ENCODE data around the gene KLRC4. TPM values are rescaled to one million over a fixed set of nuclear protein-coding genes. Genes with fewer than 3 reads are reported as not detected.
"Not testable (repeated sequence)": the region's sequence is repeated elsewhere in the genome, so short reads cannot be mapped to it uniquely, and the experiment has no call there.

Gene KLRC4
- total RNA-seq, 4 donors from 2014 or later, result not detected

GRCh38 chr12:10453156-10453555 lies 43.6 kb upstream of the KLRC4 start, which contains the start of gene KLRC1:
Gene KLRC1, minus strand, starts transcription at chr12:10453377. Its CDS starts 2,221 bp downstream, at chr12:10451156.
- in situ Hi-C loops (cut with MboI; ENCODE audit: low sequenced_read_pairs in 4 of 4), result no loop called here

GRCh38 chr12:10448236-10448635 lies 38.7 kb upstream of the KLRC4 start:
- Histone ChIP-seq H3K36me3 (no peaks in the 10 kb centered on the region), H3K27ac (no peak overlapping the region), H3K4me3 (no peak overlapping the region), H3K4me1 (no peaks in the 10 kb centered on the region), H3K9me3 (no peaks in the 10 kb centered on the region), H3K27me3 (no peaks in the 10 kb centered on the region)
- no peak for ATAC-seq
- no peak for DNase-seq
- in situ Hi-C loops (cut with MboI; ENCODE audit: low sequenced_read_pairs in 4 of 4), result no loop called here
- TF ChIP-seq CTCF (IDR thresholded peaks at IDR 0.05 in 4 of 5, conservative IDR thresholded peaks at IDR 0.05 in 1 of 5) (no peak), POLR2A (IDR thresholded peaks at IDR 0.05) (no peak)
- intact Hi-C loops (cut with DNase I; ENCODE audit: low total_unique reads), result no loop called here

More at GRCh38 chr12:10453156-10453555, 43.6 kb upstream of the KLRC4 start, which contains the start of gene KLRC1:
- H3K36me3 ChIP-seq, result no peaks in the 10 kb centered on the region
- H3K9me3 ChIP-seq, result peaks cover 0 to 3% (median 0%) of the 10 kb centered on the region in 3 donors
- no peak within 1 kb of the TSS for H3K4me3 ChIP-seq
- intact Hi-C loops (cut with DNase I; ENCODE audit: low total_unique reads), result no loop called here
- DNase-seq (no peak), ATAC-seq (no peak)
- H3K27me3 ChIP-seq, result no peaks in the 10 kb centered on the region
- H3K27ac ChIP-seq, result no peak within 1 kb of the TSS
- TF ChIP-seq CTCF (IDR thresholded peaks at IDR 0.05 in 4 of 5, conservative IDR thresholded peaks at IDR 0.05 in 1 of 5), result no peak
- no peak for TF ChIP-seq POLR2A (IDR thresholded peaks at IDR 0.05)
- H3K4me1 ChIP-seq, result no peaks in the 10 kb centered on the region

GRCh38 chr12:10446052-10446451 lies 36.5 kb upstream of the KLRC4 start:
- H3K27ac ChIP-seq; H3K9me3 ChIP-seq; ATAC-seq; H3K4me3 ChIP-seq; H3K27me3 ChIP-seq; DNase-seq; H3K4me1 ChIP-seq; intact Hi-C loops (cut with DNase I; ENCODE audit: low total_unique reads); H3K36me3 ChIP-seq; in situ Hi-C loops (cut with MboI; ENCODE audit: low sequenced_read_pairs in 4 of 4): not testable (repeated sequence)

GRCh38 chr12:10441144-10441543 lies 31.6 kb upstream of the KLRC4 start:
- intact Hi-C loops (cut with DNase I; ENCODE audit: low total_unique reads); ATAC-seq: not testable (repeated sequence)

GRCh38 chr12:10439608-10440274 lies 30.2 kb upstream of the KLRC4 start:
- H3K9me3 ChIP-seq; in situ Hi-C loops (cut with MboI; ENCODE audit: low sequenced_read_pairs in 4 of 4); H3K27me3 ChIP-seq; H3K36me3 ChIP-seq; H3K4me3 ChIP-seq; DNase-seq; intact Hi-C loops (cut with DNase I; ENCODE audit: low total_unique reads); H3K4me1 ChIP-seq; H3K27ac ChIP-seq; ATAC-seq: not testable (repeated sequence)

More at GRCh38 chr12:10441144-10441543, 31.6 kb upstream of the KLRC4 start:
- H3K36me3 ChIP-seq; H3K4me3 ChIP-seq; H3K27ac ChIP-seq; H3K9me3 ChIP-seq; H3K4me1 ChIP-seq; DNase-seq; H3K27me3 ChIP-seq; in situ Hi-C loops (cut with MboI; ENCODE audit: low sequenced_read_pairs in 4 of 4): not testable (repeated sequence)

- H3K9me3 ChIP-seq; H3K27me3 ChIP-seq; H3K36me3 ChIP-seq; ATAC-seq; in situ Hi-C loops (cut with MboI; ENCODE audit: low sequenced_read_pairs in 4 of 4); H3K27ac ChIP-seq; H3K4me3 ChIP-seq; DNase-seq; intact Hi-C loops (cut with DNase I; ENCODE audit: low total_unique reads); H3K4me1 ChIP-seq: not testable (repeated sequence)
Observed at GRCh38 chr12:10437601-10438000, 28.0 kb upstream of the KLRC4 start.

- H3K36me3 ChIP-seq; H3K4me3 ChIP-seq; ATAC-seq; H3K4me1 ChIP-seq; H3K9me3 ChIP-seq; intact Hi-C loops (cut with DNase I; ENCODE audit: low total_unique reads); DNase-seq; in situ Hi-C loops (cut with MboI; ENCODE audit: low sequenced_read_pairs in 4 of 4); H3K27me3 ChIP-seq; H3K27ac ChIP-seq: not testable (repeated sequence)
Observed at GRCh38 chr12:10435816-10436215, 26.3 kb upstream of the KLRC4 start, which contains the start of gene KLRC2. Gene KLRC2, minus strand, starts transcription at chr12:10436010. Its CDS starts 24 bp downstream, at chr12:10435986.

GRCh38 chr12:10430623-10431022 lies 21.1 kb upstream of the KLRC4 start:
- intact Hi-C loops (cut with DNase I; ENCODE audit: low total_unique reads); H3K36me3 ChIP-seq; ATAC-seq: not testable (repeated sequence)

GRCh38 chr12:10425938-10426337 lies 16.4 kb upstream of the KLRC4 start:
- H3K4me1 ChIP-seq; H3K27me3 ChIP-seq; intact Hi-C loops (cut with DNase I; ENCODE audit: low total_unique reads); H3K9me3 ChIP-seq; H3K27ac ChIP-seq; in situ Hi-C loops (cut with MboI; ENCODE audit: low sequenced_read_pairs in 4 of 4); H3K36me3 ChIP-seq; H3K4me3 ChIP-seq; ATAC-seq; DNase-seq: not testable (repeated sequence)

More at GRCh38 chr12:10430623-10431022, 21.1 kb upstream of the KLRC4 start:
- in situ Hi-C loops (cut with MboI; ENCODE audit: low sequenced_read_pairs in 4 of 4); H3K27ac ChIP-seq; DNase-seq; H3K27me3 ChIP-seq; H3K4me1 ChIP-seq; H3K9me3 ChIP-seq; H3K4me3 ChIP-seq: not testable (repeated sequence)

GRCh38 chr12:10424260-10424899 lies 14.8 kb upstream of the KLRC4 start:
- in situ Hi-C loops (cut with MboI; ENCODE audit: low sequenced_read_pairs in 4 of 4); H3K4me3 ChIP-seq; H3K36me3 ChIP-seq; DNase-seq; ATAC-seq; intact Hi-C loops (cut with DNase I; ENCODE audit: low total_unique reads); H3K27me3 ChIP-seq; H3K4me1 ChIP-seq; H3K9me3 ChIP-seq; H3K27ac ChIP-seq: not testable (repeated sequence)
